ENCODE measurements around the gene FANCB. TPM values are rescaled to one million over a fixed set of nuclear protein-coding genes. Genes with fewer than 3 reads are reported as not detected.

Gene FANCB
- total RNA-seq, 2 experiments from 2014 or later: 9.9 to 12.0 TPM

GRCh38 chrX:14819769-14820168 is 53.1 kb downstream of the FANCB start:
- Mint-ChIP-seq H3K27ac (no peak overlapping the region), H3K27me3 (peaks cover 3% of the 10 kb centered on the region), H3K9me3 (peaks cover 4% of the 10 kb centered on the region), H3K4me1 (no peaks in the 10 kb centered on the region), H3K36me3 (no peaks in the 10 kb centered on the region), H3K4me3 (no peak overlapping the region)
- POLR2A ChIA-PET: no interaction called here
- DNase-seq (no peak), ATAC-seq (ENCODE audit: low read depth) (no peak)

- ATAC-seq (ENCODE audit: low read depth) (no peak), DNase-seq (no peak)
- Mint-ChIP-seq H3K9me3 (peaks cover 7% of the 10 kb centered on the region), H3K27me3 (peaks cover 3% of the 10 kb centered on the region), H3K36me3 (no peaks in the 10 kb centered on the region), H3K4me3 (no peak overlapping the region), H3K4me1 (no peaks in the 10 kb centered on the region), H3K27ac (no peak overlapping the region)
- POLR2A ChIA-PET: no interaction called here
Observed at GRCh38 chrX:14817571-14817970, 55.3 kb downstream of the FANCB start.

GRCh38 chrX:14802943-14803710 is 69.7 kb downstream of the FANCB start:
- no peak overlapping the region for H3K27ac Mint-ChIP-seq
- H3K27me3 Mint-ChIP-seq: peaks cover 2% of the 10 kb centered on the region
- ATAC-seq (ENCODE audit: low read depth) (no peak), DNase-seq (no peak)
- peaks cover 5% of the 10 kb centered on the region for H3K9me3 Mint-ChIP-seq
- H3K4me1 Mint-ChIP-seq: peaks cover 6% of the 10 kb centered on the region
- no peak overlapping the region for H3K4me3 Mint-ChIP-seq
- H3K36me3 Mint-ChIP-seq: peaks cover 9% of the 10 kb centered on the region
- POLR2A ChIA-PET: no interaction called here

- Mint-ChIP-seq H3K4me3 (no peak overlapping the region), H3K27me3 (peaks cover under 1% of the 10 kb centered on the region), H3K36me3 (peaks cover 9% of the 10 kb centered on the region), H3K9me3 (peaks cover 5% of the 10 kb centered on the region), H3K4me1 (peaks cover 6% of the 10 kb centered on the region), H3K27ac (no peak overlapping the region)
- ATAC-seq (ENCODE audit: low read depth) (no peak), DNase-seq (no peak)
- POLR2A ChIA-PET: no interaction called here
Observed at GRCh38 chrX:14801136-14801535, 71.7 kb downstream of the FANCB start.

- DNase-seq (no peak), ATAC-seq (ENCODE audit: low read depth) (no peak)
- POLR2A ChIA-PET: no interaction called here
- H3K36me3 Mint-ChIP-seq: peaks cover 11% of the 10 kb centered on the region
- no peaks in the 10 kb centered on the region for H3K27me3 Mint-ChIP-seq
- H3K9me3 Mint-ChIP-seq: peaks cover 3% of the 10 kb centered on the region
- no peak overlapping the region for H3K27ac Mint-ChIP-seq
- peaks cover 6% of the 10 kb centered on the region for H3K4me1 Mint-ChIP-seq
- H3K4me3 Mint-ChIP-seq: no peak overlapping the region
Observed at GRCh38 chrX:14798805-14799397, 74.0 kb downstream of the FANCB start.

Other genes with a start within 250 kb of the FANCB start
- 10 to 100 TPM; 11.6 to 14.4 TPM for gene MOSPD2, start 352 bp upstream of the FANCB start, total RNA-seq

All from activated naive CD8-positive, alpha-beta T cell treated with anti-CD3 and anti-CD28 coated beads, Interleukin-2, amount 10 ng/mL, durations not matched to agents 7 days and 5 days (primary cell).